ENCODE data around the gene IP6K2. TPM values are rescaled to one million over a fixed set of nuclear protein-coding genes. Genes with fewer than 3 reads are reported as not detected.
A peak's percentile ranks its signal among the peaks of the same experiment; 100 is the strongest.
"Not testable (repeated sequence)": the region's sequence is repeated elsewhere in the genome, so short reads cannot be mapped to it uniquely, and the experiment has no call there.

Gene IP6K2, protein sequence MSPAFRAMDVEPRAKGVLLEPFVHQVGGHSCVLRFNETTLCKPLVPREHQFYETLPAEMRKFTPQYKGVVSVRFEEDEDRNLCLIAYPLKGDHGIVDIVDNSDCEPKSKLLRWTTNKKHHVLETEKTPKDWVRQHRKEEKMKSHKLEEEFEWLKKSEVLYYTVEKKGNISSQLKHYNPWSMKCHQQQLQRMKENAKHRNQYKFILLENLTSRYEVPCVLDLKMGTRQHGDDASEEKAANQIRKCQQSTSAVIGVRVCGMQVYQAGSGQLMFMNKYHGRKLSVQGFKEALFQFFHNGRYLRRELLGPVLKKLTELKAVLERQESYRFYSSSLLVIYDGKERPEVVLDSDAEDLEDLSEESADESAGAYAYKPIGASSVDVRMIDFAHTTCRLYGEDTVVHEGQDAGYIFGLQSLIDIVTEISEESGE
- total RNA-seq = 101 and 104 TPM in 2 replicates
- long read RNA-seq, transcript IP6K2-201 (6 exons, 1,775 nt) = major isoform, 204 of 344 reads
- long read RNA-seq, partial matches to known transcripts = 22 of 344 reads
- long read RNA-seq, other reads (novel, unspliced or antisense) = 112 of 344 reads

DNA sequence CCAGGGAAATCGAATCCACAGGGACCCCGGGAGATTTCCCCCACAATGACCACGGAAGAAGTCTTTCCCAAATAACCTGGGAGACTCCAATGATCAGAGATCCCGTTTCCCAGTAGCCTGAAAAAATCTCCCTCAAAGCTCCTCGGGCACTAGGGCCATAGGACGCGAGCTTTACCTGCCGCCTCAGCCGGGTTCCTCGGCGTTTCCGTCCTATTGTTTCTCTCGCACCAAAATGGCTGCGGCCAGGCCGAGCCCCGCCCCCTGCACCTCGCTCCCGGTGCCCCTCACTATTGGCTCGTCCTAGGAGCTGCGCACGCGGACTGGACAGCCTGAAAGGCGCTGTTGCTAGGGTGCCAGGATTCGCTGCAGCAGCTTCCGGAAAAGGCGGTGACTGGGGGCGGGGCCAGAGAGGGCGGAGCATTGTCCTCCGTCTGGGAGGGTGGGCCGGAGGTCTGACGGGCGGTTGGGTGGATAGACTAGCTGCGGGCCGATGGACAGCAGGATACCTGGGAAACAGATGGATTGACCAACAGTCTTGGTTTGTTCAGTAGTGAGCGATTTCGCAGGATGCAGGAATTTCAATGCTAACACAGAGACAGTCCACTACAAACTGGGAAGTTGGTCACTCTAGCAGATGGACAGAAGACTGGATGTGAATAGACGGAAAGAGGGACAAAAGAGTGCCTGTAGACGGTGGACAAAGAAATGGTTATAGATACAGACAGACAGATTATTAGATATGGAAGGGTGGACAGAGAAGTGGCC, at the start of gene IP6K2:
Gene IP6K2, minus strand, starts transcription at position 240 of the 765 bp plus-strand sequence. CDS start 21,930 bp downstream, outside the sequence.
- peaks cover 33% of the 10 kb centered on the region for H3K4me1 Mint-ChIP-seq (ENCODE audit: unreplicated experiment)
- TF ChIP-seq, protein P1, sequence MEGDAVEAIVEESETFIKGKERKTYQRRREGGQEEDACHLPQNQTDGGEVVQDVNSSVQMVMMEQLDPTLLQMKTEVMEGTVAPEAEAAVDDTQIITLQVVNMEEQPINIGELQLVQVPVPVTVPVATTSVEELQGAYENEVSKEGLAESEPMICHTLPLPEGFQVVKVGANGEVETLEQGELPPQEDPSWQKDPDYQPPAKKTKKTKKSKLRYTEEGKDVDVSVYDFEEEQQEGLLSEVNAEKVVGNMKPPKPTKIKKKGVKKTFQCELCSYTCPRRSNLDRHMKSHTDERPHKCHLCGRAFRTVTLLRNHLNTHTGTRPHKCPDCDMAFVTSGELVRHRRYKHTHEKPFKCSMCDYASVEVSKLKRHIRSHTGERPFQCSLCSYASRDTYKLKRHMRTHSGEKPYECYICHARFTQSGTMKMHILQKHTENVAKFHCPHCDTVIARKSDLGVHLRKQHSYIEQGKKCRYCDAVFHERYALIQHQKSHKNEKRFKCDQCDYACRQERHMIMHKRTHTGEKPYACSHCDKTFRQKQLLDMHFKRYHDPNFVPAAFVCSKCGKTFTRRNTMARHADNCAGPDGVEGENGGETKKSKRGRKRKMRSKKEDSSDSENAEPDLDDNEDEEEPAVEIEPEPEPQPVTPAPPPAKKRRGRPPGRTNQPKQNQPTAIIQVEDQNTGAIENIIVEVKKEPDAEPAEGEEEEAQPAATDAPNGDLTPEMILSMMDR (IDR thresholded peaks at IDR 0.05) = no peak
- peak within 1 kb of the TSS; percentile 97 for H3K27ac Mint-ChIP-seq (ENCODE audit: unreplicated experiment)
- peak within 1 kb of the TSS; percentile 96 for H3K4me3 Mint-ChIP-seq (ENCODE audit: unreplicated experiment)
- peaks cover 11% of the 10 kb centered on the region for H3K36me3 Mint-ChIP-seq (ENCODE audit: unreplicated experiment)
- no peaks in the 10 kb centered on the region for H3K9me3 Mint-ChIP-seq (ENCODE audit: unreplicated experiment)
- H3K27me3 Mint-ChIP-seq (ENCODE audit: unreplicated experiment) = peaks cover 7% of the 10 kb centered on the region
- DNase-seq (ENCODE audit: extremely low spot score, unreplicated experiment) = peak; percentile 99

DNA sequence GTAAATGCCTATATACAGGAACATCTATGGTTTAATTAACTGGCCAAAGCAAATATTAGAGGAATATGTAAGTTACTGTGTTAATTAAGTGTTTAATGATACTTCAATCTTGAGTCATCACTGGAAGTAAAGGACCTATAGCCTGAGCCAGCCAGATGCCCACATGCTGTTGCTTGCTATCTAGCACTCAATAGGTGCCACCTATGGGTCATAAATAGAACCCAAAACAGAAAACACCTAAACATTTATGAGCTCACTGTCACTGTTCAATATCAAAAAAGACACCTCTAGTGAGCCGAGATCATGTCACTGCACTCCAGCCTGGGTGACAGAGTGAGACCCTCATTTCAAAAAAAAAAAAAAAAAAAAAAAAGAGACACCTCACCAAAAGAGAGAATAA, 48.4 kb upstream of the IP6K2 start:
- DNase-seq (ENCODE audit: extremely low spot score, unreplicated experiment) = no peak
- H3K27ac Mint-ChIP-seq (ENCODE audit: unreplicated experiment) = no peak overlapping the region
- peaks cover 37% of the 10 kb centered on the region for H3K36me3 Mint-ChIP-seq (ENCODE audit: unreplicated experiment)
- no peaks in the 10 kb centered on the region for H3K9me3 Mint-ChIP-seq (ENCODE audit: unreplicated experiment)
- TF ChIP-seq, protein P1 (IDR thresholded peaks at IDR 0.05) = peak; percentile 24
- no peaks in the 10 kb centered on the region for H3K27me3 Mint-ChIP-seq (ENCODE audit: unreplicated experiment)
- H3K4me3 Mint-ChIP-seq (ENCODE audit: unreplicated experiment) = no peak overlapping the region
- H3K4me1 Mint-ChIP-seq (ENCODE audit: unreplicated experiment) = no peaks in the 10 kb centered on the region

DNA sequence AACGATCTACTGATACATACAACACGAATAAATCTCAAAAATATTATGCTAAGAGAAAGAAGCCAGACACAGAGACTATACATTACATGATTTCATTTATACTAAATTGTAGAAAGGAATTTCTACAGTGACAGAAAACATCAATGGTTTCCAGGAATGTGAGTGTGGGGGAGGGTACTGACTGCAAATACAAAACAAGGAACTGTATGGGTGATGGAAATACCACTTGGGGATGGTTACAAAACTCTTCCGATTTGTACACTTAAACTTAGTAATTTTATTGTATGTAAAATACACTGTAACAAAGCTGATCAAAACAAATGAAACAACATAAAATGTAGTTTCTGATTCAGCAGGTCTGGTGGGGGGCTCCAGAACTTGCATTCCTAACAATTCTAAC, 45.8 kb upstream of the IP6K2 start:
- Mint-ChIP-seq H3K4me3 (ENCODE audit: unreplicated experiment) (no peak overlapping the region), H3K4me1 (ENCODE audit: unreplicated experiment) (no peaks in the 10 kb centered on the region), H3K9me3 (ENCODE audit: unreplicated experiment) (no peaks in the 10 kb centered on the region), H3K36me3 (ENCODE audit: unreplicated experiment) (peaks cover 43% of the 10 kb centered on the region), H3K27me3 (ENCODE audit: unreplicated experiment) (no peaks in the 10 kb centered on the region), H3K27ac (ENCODE audit: unreplicated experiment) (no peak overlapping the region)
- DNase-seq (ENCODE audit: extremely low spot score, unreplicated experiment) = no peak
- TF ChIP-seq, protein P1 (IDR thresholded peaks at IDR 0.05) = no peak

DNA sequence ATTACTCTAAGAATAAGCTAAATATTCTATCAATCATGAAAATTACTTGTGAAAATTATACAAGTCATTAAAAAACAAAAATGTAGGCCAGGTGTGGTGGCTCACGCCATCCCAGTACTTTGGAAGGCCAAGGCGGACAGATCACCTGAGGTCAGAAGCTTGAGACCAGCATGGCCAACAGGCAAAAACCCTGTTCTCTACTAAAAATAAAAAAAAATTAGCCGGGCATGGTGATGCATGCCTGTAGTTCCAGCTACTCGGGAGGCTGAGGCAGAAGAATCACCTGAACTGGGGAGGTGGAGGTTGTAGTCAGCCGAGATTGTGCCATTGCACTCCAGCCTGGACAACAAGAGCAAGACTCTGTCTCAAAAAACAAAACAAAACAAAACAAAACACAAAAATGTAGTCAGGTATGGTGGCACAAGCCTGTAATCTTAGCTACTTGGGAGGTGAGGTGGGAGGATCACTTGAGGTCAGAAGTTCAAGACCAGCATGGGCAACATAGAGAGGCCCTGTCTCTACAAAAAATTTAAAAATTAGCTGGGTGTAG, 43.0 kb upstream of the IP6K2 start:
- not testable (repeated sequence) for H3K4me3 Mint-ChIP-seq (ENCODE audit: unreplicated experiment); H3K4me1 Mint-ChIP-seq (ENCODE audit: unreplicated experiment); H3K27me3 Mint-ChIP-seq (ENCODE audit: unreplicated experiment); DNase-seq (ENCODE audit: extremely low spot score, unreplicated experiment); H3K9me3 Mint-ChIP-seq (ENCODE audit: unreplicated experiment); H3K27ac Mint-ChIP-seq (ENCODE audit: unreplicated experiment)
- H3K36me3 Mint-ChIP-seq (ENCODE audit: unreplicated experiment) = peaks cover 41% of the 10 kb centered on the region

DNA sequence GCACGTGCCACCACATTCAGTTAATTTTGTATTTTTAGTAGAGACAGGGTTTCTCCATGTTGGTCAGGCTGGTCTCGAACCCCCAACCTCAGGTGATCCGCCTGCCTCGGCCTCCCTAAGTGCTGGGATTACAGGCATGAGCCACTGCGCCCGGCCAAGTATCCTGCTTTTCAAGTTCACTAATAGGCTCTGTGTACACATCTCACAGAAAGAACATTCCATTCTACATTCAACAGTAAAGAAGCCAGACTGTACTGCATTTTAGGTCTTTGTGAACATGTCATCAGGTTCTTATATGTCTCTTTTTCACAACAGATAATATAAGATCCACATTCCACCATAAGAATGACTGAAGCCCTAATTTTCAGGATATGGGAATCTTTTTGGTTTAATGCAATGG, 42.5 kb upstream of the IP6K2 start:
- H3K27me3 Mint-ChIP-seq (ENCODE audit: unreplicated experiment); DNase-seq (ENCODE audit: extremely low spot score, unreplicated experiment); H3K27ac Mint-ChIP-seq (ENCODE audit: unreplicated experiment); H3K9me3 Mint-ChIP-seq (ENCODE audit: unreplicated experiment); H3K4me3 Mint-ChIP-seq (ENCODE audit: unreplicated experiment); H3K4me1 Mint-ChIP-seq (ENCODE audit: unreplicated experiment): not testable (repeated sequence)
- peaks cover 37% of the 10 kb centered on the region for H3K36me3 Mint-ChIP-seq (ENCODE audit: unreplicated experiment)

Data from osteocyte (in vitro differentiated cells).